HG03354 (cell line): ENCODE measurements around the gene IGFBP7.
"Not testable (repeated sequence)": the region's sequence is repeated elsewhere in the genome, so short reads cannot be mapped to it uniquely, and the experiment has no call there.

ENCODE experiments used
- ATAC-seq: cut with Tn5 transposase; IDR thresholded peaks from one replicate; pipeline ENCODE4 v1.9.1; 2021; ENCODE audit warnings: mild to moderate bottlenecking; ENCODE audit not compliant: unreplicated experiment, poor library complexity, severe bottlenecking

The IGFBP7 gene

DNA sequence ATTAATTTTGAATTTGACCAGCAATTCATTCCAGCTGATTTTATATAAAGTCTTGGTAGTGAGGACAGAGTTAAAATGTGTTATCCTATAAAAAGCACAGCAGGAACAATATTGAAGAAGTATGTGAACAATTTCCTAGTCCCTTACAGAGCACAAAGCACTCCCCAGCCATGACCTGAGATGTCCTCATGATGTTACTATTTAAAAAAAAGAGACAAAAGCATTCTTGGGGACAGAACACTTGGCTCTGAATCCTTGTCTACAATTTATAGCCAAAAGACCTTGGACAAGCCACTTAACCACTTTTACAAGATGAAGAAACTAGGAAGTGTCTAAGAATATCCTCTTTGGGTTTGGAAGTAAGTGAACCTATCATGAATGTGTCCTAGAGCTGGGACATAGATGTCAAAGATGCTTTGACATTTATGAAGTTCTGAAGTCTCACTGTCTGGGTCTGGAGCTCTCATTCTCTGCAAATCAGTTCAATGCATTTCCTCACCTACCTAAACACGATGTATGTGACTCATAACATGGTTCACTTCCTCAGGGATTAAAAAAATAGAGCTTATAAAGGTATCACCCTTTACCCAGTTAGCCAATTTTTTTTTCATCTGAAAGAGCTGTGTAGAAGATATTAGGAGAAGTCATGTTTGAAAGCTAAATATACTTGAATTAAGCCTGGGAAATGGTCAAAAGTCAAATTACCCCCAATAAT is 61.4 kb downstream of the IGFBP7 start:
- no peak for ATAC-seq

- ATAC-seq: not testable (repeated sequence)
Observed at GRCh38 chr4:57047046-57047445, 63.1 kb downstream of the IGFBP7 start.

GRCh38 chr4:57044996-57045395 is 65.2 kb downstream of the IGFBP7 start:
- ATAC-seq: no peak

DNA sequence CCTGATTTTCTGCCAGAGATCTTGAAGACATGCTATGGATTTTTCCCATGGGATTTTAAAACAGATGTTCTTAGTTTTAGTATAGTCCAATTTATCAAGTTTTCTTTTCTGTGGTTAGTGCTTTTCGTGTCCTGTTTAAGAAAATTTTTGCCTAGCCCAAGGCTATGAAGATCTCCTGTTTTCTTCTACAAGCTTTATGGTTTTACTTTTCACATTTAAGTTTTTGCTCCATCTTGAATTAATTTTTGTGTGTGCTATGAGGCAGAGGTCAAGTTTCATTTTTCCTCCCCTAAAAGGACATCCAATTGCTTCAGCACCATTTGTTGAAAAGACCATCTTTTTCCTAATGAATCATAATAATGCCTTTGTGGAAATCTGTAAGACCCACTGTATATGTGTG is 65.9 kb downstream of the IGFBP7 start:
- ATAC-seq: no peak

GRCh38 chr4:57043347-57044251 is 66.6 kb downstream of the IGFBP7 start:
- no peak for ATAC-seq

DNA sequence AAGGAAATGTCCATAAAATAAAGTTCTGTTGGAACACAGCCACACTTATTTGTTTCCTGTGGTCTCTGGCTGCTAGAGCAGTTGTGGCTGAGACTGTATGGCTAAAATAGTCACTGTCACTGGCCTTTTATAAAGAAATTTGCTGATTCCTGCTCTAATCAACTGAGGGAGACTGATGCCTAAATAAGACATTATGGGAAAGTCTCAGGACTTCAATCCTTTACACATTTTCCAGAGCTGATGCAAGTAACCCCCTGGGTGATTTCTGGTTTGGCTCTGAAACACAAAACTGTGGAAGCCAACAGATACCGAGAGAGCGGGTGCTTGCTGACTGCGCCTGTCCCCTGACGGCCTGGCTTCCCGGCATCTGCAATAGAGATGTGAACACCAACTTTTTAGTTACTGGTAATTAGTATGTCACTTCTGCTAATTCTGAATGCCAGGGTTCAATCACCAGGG is 67.4 kb downstream of the IGFBP7 start:
- no peak for ATAC-seq

- ATAC-seq: no peak
Observed at GRCh38 chr4:57041020-57041419, 69.2 kb downstream of the IGFBP7 start.

DNA sequence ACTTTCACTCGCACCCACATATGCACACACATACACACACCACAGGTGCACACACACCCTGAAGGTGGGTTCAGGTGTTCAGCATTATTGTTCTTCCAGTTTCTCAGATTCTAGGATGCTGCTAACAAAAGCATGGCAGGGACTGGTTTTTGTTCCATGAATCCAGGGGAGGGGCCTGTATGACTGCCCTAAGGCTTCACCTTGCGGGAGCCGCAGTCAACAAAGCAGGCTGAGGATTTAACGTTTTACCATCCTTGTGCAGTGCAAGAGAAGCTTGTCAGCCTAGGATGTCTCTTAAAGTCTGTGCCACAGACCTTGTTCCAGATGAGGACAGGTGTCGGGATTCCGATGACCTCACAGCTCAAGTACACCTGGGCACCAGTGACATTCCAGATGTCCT is 69.7 kb downstream of the IGFBP7 start:
- no peak for ATAC-seq

DNA sequence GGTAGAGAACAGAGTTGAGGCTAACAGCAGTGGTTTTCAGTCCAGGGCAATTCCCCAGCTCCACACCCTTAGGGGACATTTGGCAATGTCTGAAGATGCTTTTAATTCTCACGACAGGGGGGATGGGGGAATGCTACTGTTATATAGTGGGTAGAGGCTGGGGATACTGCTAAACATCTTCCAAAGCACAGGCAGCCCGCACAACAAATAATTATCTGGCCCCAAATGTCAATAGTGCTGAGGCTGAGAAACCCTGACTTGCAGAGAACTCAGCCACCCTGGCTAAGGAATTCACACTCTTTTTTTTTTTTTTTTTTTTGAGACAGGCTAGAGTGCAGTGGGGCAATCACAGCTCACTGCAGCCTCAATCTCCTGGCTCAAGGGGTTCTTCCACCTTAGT is 70.8 kb downstream of the IGFBP7 start:
- no peak for ATAC-seq

DNA sequence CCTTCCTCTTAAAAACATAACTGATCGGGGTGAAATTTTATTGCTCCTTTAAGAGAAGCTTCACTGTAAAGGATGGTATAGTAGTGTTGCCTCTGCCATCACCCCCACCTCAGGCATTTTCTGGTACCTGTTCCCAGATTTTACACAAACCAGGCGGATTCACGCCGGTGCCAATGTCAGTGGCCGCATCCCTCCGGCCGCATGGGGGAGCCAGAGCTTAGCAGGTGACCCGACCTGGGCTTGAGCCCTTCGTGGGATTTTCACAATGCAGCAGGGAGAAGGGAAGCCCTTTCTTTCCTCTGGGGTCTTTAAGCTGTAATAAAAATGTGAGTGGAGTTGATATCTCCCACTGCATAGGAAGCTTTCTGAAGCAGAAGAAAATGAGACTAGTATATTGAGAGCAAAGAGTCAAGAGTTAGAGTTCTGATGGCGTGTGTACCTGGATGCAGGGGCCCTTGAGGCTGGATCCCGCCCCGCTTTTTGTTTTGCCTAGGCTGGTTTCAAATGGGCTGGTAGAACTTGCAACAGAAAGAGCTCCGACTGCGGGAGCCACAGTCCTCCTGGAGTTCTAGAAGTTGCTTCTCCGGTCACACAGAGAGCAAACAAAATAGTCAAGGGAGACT is 72.1 kb downstream of the IGFBP7 start:
- ATAC-seq: no peak

DNA sequence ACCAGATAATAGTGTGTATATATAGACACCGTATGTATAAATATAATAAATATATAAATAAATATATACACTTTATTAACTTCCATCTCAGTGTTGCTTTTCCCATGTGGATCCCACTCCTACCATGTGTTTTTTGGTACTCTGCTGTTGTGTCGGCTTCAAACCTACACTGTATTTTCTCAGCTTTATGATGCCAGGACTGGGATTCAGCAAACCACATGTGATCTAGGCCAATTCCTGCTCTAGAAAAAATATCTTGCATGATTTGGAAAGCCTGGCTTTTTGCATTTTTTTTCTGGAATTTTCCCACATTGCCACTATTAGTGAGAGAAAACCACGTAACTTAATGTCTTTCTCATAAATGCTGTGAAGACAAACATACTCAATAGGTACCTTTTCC is 75.7 kb downstream of the IGFBP7 start:
- no peak for ATAC-seq

GRCh38 chr4:57023104-57023503 is 87.1 kb downstream of the IGFBP7 start:
- no peak for ATAC-seq

DNA sequence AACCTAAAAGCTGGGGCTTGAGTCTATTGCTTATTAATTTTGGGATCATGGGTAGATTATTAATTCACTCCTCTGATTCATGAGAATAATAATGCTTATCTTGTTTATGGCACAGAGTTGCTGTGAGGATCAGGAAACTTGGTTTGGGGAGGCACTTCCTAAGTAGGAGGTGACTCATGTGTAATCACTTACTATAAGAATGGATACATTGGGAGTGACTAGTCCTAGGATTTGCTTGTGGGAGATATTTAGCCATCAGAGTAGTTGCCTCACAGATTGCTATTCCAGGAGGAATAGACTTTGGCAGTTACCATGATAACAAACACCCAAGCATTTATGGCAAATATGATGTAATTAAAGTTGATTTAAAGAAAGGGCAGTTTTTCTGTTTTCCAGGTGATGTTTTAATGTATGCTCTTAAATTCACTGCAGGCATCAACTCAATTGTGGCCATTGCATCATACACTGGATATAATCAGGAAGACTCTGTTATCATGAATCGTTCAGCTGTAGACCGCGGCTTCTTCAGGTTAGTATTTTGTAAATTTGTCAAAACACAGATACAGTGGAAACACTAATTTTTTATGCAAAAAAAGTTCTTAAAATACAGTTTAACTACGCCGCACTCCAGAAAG is 89.6 kb downstream of the IGFBP7 start:
- no peak for ATAC-seq

DNA sequence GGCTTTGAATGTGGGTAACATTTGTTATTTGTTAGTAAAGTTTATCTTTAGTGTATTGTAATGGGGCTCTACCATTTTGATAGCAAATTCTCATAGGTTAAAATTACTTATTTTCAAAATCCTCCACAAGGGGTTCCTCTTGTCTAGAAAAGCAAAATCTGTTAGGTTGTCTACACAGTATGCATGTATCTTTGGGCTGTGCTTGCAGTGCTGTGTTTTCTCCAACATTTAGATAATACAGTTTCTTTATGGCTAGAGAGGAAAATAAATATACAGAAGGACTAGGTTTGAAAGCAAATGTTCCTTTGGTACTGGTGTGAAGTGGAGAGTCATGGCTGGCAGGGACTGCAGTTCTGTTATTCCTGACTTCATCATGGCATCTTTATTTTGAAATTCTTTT is 91.2 kb downstream of the IGFBP7 start:
- no peak for ATAC-seq

DNA sequence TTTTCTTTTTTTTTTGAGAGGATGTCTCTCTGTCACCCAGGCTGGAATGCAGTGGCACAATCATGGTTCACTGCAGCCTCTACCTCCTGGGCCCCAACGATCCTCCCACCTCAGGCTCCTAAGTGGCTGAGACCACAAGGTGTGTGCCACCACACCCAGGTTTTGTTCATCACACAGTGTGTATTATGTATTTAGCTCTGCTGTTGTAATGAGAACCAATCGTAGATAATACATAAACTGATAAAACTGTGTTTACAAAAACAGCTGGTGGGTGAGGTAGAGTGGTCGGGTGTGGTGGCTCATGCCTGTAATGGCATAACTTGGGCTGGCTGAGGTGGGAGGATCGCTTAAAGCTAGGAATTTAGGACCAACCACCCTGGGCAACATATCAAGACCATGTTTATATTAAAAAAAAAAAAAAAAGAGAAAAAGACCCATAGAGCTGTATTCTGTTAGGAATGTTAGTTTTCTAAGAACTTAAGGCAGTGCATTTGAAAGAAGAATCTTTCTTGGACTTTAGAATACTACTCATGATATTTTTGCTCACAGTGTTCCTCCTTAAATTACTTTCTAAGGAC is 96.6 kb downstream of the IGFBP7 start:
- ATAC-seq: no peak

GRCh38 chr4:56999751-57000150 is 110.4 kb downstream of the IGFBP7 start:
- no peak for ATAC-seq

DNA sequence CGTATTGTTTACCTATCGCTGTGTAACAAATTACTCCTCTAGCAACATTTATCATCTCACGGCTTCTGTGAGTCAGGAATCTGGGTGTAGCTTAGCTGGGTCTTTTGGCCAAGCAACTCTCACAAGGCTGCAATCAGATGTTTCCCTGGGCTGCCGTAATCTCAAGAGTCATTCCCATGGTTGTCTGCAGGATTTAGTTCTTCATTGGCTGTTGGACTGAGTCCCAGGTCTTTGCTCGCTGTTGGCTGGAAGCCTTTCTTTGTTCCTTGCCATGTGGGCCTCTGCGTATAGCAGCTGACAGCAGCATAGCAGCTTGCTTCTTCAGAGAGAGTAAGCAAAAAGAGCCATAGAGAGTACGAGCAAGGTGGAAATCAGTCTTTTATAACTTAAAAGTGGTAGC is 114.7 kb downstream of the IGFBP7 start:
- no peak for ATAC-seq

DNA sequence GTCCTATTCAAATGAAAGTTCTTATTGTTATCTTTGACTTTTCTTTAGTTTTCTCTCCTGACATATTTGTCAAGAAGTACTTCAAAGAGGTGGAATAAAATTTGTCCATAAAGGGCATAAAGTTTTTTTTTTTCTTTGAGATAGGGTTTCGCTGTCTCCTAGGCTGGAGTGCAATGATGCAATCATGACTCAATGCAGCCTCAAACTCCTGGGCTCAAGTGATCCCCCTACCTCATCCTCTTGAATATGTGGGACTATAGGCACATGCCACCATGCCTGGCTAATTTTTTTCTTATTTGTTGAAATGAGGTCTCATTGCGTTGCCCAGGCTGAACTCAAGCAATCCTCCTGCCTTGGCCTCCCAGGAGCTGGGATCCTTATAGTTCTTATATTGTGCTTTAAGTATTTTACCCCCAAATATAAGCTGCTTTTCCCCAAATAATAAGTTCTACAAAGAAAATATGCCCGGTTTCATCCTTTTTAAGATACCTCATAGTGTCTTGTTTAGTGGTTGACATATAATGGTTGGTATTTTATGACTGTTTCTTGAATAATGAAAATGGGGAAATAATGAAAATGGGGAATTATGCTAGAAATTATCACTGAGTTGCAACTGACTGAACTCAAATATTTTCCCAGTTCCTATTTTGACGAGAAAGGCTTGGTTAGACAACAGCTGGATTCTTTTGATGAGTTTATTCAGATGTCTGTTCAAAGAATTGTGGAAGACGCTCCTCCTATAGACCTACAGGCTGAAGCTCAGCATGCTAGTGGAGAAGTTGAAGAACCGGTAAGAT is 119.9 kb downstream of the IGFBP7 start:
- ATAC-seq: no peak

GRCh38 chr4:56986952-56987351 is 123.2 kb downstream of the IGFBP7 start:
- no peak for ATAC-seq
